PC-3 (cell line): ENCODE measurements around the gene PIAS2. TPM values are rescaled to one million over a fixed set of nuclear protein-coding genes. Genes with fewer than 3 reads are reported as not detected.

ENCODE experiments used
- ATAC-seq: fragments of 200-7000 bp; cut with Tn5 transposase; 2 replicates; pipeline ENCODE4 v1.9.1; 2020; ENCODE audit warnings: mild to moderate bottlenecking, moderate library complexity
- BruUV-seq: library from RNA; stranded (reverse); fragments of 400-500 nt; replicated peaks from 2 replicates; lab custom pipeline; 2021; lab: Mats Ljungman, UMichigan
- CTCF ChIA-PET: fragments of 300-600 bp; sonication (Branson Sonifier 250); formaldehyde crosslinking; loops from one replicate; lab custom pipeline; 2022; ENCODE audit warnings: antibody characterized with exemption; lab: Charles Lee
- POLR2A ChIA-PET: fragments of 300-600 bp; sonication (Branson Sonifier 250); formaldehyde crosslinking; loops from one replicate; lab custom pipeline; 2022; ENCODE audit warnings: antibody characterized with exemption; ENCODE audit not compliant: unreplicated experiment; lab: Charles Lee
- DNase-seq: peaks from one replicate; pipeline ENCODE4 v3.0.0-alpha.2; 2015
- H2AFZ ChIP-seq: fragments of 300-600 bp; sonication (generic); 2 replicates; pipeline ENCODE4 v1.6.0; 2016; ENCODE audit warnings: antibody characterized with exemption, low read length
- H3F3A ChIP-seq: fragments of 300-600 bp; sonication (generic); one replicate; pipeline ENCODE4 v1.6.0; 2017; ENCODE audit warnings: antibody characterized with exemption, low read length, control low read depth, mild to moderate bottlenecking; ENCODE audit not compliant: unreplicated experiment
- H3K27ac ChIP-seq: fragments of 300-600 bp; sonication (generic); 2 replicates; pipeline ENCODE4 v1.5.1; 2016; ENCODE audit warnings: mild to moderate bottlenecking, low read length
- H3K27me3 ChIP-seq: fragments of 300-600 bp; sonication (generic); 2 replicates; pipeline ENCODE4 v1.6.1; 2016; ENCODE audit warnings: low read length, mixed read lengths
- H3K36me3 ChIP-seq: fragments of 300-600 bp; sonication (generic); 2 replicates; pipeline ENCODE4 v1.6.1; 2016; ENCODE audit warnings: low read depth, mixed run types, low read length, mixed read lengths
- H3K4me1 ChIP-seq: fragments of 300-600 bp; sonication (generic); 2 replicates; pipeline ENCODE4 v1.5.1; 2016; ENCODE audit warnings: low read length; ENCODE audit not compliant: insufficient read depth
- H3K4me2 ChIP-seq: fragments of 300-600 bp; sonication (generic); 2 replicates; pipeline ENCODE4 v1.6.0; 2016; ENCODE audit warnings: low read length
- H3K4me3 ChIP-seq: fragments of 300-600 bp; sonication (generic); 2 replicates; pipeline ENCODE4 v1.5.1; 2016; ENCODE audit warnings: mild to moderate bottlenecking, low read length, mixed read lengths
- H3K79me2 ChIP-seq: fragments of 300-600 bp; sonication (generic); 2 replicates; pipeline ENCODE4 v1.6.1; 2017; ENCODE audit warnings: low read length, mixed read lengths
- H3K9ac ChIP-seq: fragments of 300-600 bp; sonication (generic); 2 replicates; pipeline ENCODE4 v1.6.0; 2016; ENCODE audit warnings: mild to moderate bottlenecking, low read length
- H3K9me2 ChIP-seq: fragments of 300-600 bp; sonication (generic); replicated peaks from 2 replicates; pipeline ENCODE4 v1.6.1; 2016; ENCODE audit warnings: mixed run types, low read length, mixed read lengths
- H3K9me3 ChIP-seq: fragments of 300-600 bp; sonication (generic); 2 replicates; pipeline ENCODE4 v1.6.1; 2016; ENCODE audit warnings: low read length, mixed read lengths
- H4K20me1 ChIP-seq: fragments of 300-600 bp; sonication (generic); 2 replicates; pipeline ENCODE4 v1.6.1; 2016; ENCODE audit warnings: low read length, mixed read lengths
- CTCF ChIP-seq: fragments of 300-600 bp; sonication (generic); conservative IDR thresholded peaks from 2 replicates; pipeline ENCODE4 v1.5.1; 2017; ENCODE audit warnings: antibody characterized with exemption, low read depth, mild to moderate bottlenecking, low read length
- EZH2 ChIP-seq: fragments of 300-600 bp; sonication (generic); IDR thresholded peaks from one replicate; pipeline ENCODE4 v1.6.1; 2017; ENCODE audit warnings: antibody characterized with exemption, mild to moderate bottlenecking, low read length; ENCODE audit not compliant: unreplicated experiment
- EZH2phosphoT487 ChIP-seq: fragments of 300-600 bp; sonication (generic); IDR thresholded peaks from 2 replicates; pipeline ENCODE4 v1.6.1; 2018; ENCODE audit warnings: mild to moderate bottlenecking, antibody characterized with exemption, low read length, borderline replicate concordance
- intact Hi-C: fragments of 100-400 bp; cut with micrococcal nuclease; formaldehyde crosslinking; loops from 2 replicates; pipeline ENCODE4 v1.9.0; 2023
- total RNA-seq: library from RNA; depleted of rRNA; stranded (reverse); fragments of >200 nt; gene quantifications from 2 replicates; pipeline ENCODE4 v1.2.3, GENCODE V29; 2014

The PIAS2 gene
- total RNA-seq, 1 experiment from 2014 or later: 13.5 TPM

- DNase-seq: no peak
- no TSS peak for BruUV-seq
- Histone ChIP-seq H2AFZ (no peak overlapping the region), H3K4me2 (no peak overlapping the region), H4K20me1 (no peaks in the 10 kb centered on the region), H3K27me3 (no peaks in the 10 kb centered on the region), H3K9ac (no peak overlapping the region), H3K9me3 (no peaks in the 10 kb centered on the region), H3K9me2 (no peaks in the 10 kb centered on the region), H3K4me3 (no peak overlapping the region), H3K27ac (no peak overlapping the region), H3K4me1 (no peaks in the 10 kb centered on the region; the same call in 1 of the 2 replicates), H3K36me3 (no peaks in the 10 kb centered on the region), H3F3A (no peaks in the 10 kb centered on the region), H3K79me2 (peaks cover 17% of the 10 kb centered on the region)
- CTCF ChIA-PET: no interaction called here
- ATAC-seq: no peak
- TF ChIP-seq EZH2phosphoT487 (no peak), EZH2 (no peak), CTCF (no peak)
- POLR2A ChIA-PET: no interaction called here
- intact Hi-C loops: no loop called here
Observed at GRCh38 chr18:46920067-46920466, 2.8 kb upstream of the PIAS2 start.

- Histone ChIP-seq H3K4me3 (peak overlapping the region; percentile 80), H3K27me3 (no peaks in the 10 kb centered on the region), H3K9me2 (no peaks in the 10 kb centered on the region), H3K4me2 (peak overlapping the region; percentile 80), H3K9me3 (no peaks in the 10 kb centered on the region), H3K4me1 (no peaks in the 10 kb centered on the region; the same call in 1 of the 2 replicates), H3K27ac (no peak overlapping the region), H3K79me2 (peaks cover 38% of the 10 kb centered on the region), H3F3A (no peaks in the 10 kb centered on the region), H3K36me3 (no peaks in the 10 kb centered on the region), H4K20me1 (no peaks in the 10 kb centered on the region), H3K9ac (peak overlapping the region; percentile 74), H2AFZ (peak overlapping the region; percentile 83)
- CTCF ChIA-PET: interaction anchor here (0.7 kb wide), 2 partner anchors 124 to 127 kb away, joined by 3 to 5 read pairs; no protein-coding TSS in a partner anchor
- POLR2A ChIA-PET: interaction anchor here (0.5 to 0.7 kb wide), 3 partner anchors 13 to 1150 kb away, joined by 3 to 6 read pairs (median 3); no protein-coding TSS in a partner anchor
- BruUV-seq: TSS peak; percentile 74
- TF ChIP-seq CTCF (no peak), EZH2phosphoT487 (no peak), EZH2 (no peak)
- peak; percentile 5 for ATAC-seq
- DNase-seq: peak; percentile 3
- intact Hi-C loops: no loop called here
Observed at GRCh38 chr18:46917803-46918600, 695 bp upstream of the PIAS2 start.
